NCI-H748 (cell line): ENCODE results near the gene ANK3.
"Not testable (repeated sequence)": the region's sequence is repeated elsewhere in the genome, so short reads cannot be mapped to it uniquely, and the experiment has no call there.

Experiments used
- DNase-seq: peaks from one replicate; lab custom pipeline; 2025; ENCODE audit not compliant: unreplicated experiment; lab: John Stamatoyannopoulos, UW

ANK3 gene

GRCh38 chr10:60310740-60311139, 78.9 kb downstream of the ANK3 start:
- DNase-seq = no peak

GRCh38 chr10:60309891-60310290, 79.8 kb downstream of the ANK3 start:
- DNase-seq = no peak

- DNase-seq = no peak
Measured at GRCh38 chr10:60309371-60309770, 80.3 kb downstream of the ANK3 start.

GRCh38 chr10:60305380-60305892, 84.2 kb downstream of the ANK3 start:
- no peak for DNase-seq

GRCh38 chr10:60304829-60305379, 84.8 kb downstream of the ANK3 start:
- DNase-seq = no peak

- DNase-seq = no peak
Measured at GRCh38 chr10:60303778-60304177, 85.9 kb downstream of the ANK3 start.

GRCh38 chr10:60299961-60300883, 89.5 kb downstream of the ANK3 start:
- DNase-seq = no peak

- DNase-seq = no peak
Measured at GRCh38 chr10:60299390-60299778, 90.3 kb downstream of the ANK3 start.

- DNase-seq = no peak
Measured at GRCh38 chr10:60298408-60299389, 91.0 kb downstream of the ANK3 start.

GRCh38 chr10:60296073-60296472, 93.6 kb downstream of the ANK3 start:
- no peak for DNase-seq

- no peak for DNase-seq
Measured at GRCh38 chr10:60295028-60295937, 94.4 kb downstream of the ANK3 start.

GRCh38 chr10:60293581-60294175, 96.0 kb downstream of the ANK3 start:
- DNase-seq = no peak

- no peak for DNase-seq
Measured at GRCh38 chr10:60292998-60293397, 96.7 kb downstream of the ANK3 start.

GRCh38 chr10:60292536-60292935, 97.1 kb downstream of the ANK3 start:
- DNase-seq = not testable (repeated sequence)

GRCh38 chr10:60291344-60291930, 98.2 kb downstream of the ANK3 start:
- no peak for DNase-seq

GRCh38 chr10:60290558-60290957, 99.1 kb downstream of the ANK3 start:
- peak; percentile 21 for DNase-seq

- no peak for DNase-seq
Measured at GRCh38 chr10:60289800-60290199, 99.9 kb downstream of the ANK3 start.

- DNase-seq = no peak
Measured at GRCh38 chr10:60288256-60288655, 101.4 kb downstream of the ANK3 start.

GRCh38 chr10:60286559-60286958, 103.1 kb downstream of the ANK3 start:
- no peak for DNase-seq
